ENCODE measurements around the gene FGF21.
"Not testable (repeated sequence)": the region's sequence is repeated elsewhere in the genome, so short reads cannot be mapped to it uniquely, and the experiment has no call there.

The FGF21 gene

GRCh38 chr19:48777139-48777538 is 21.8 kb downstream of the FGF21 start:
- no peak overlapping the region for H3K4me3 ChIP-seq (ENCODE audit: low read depth, low read length)
- H3K27ac ChIP-seq = no peak overlapping the region
- H2AFZ ChIP-seq = no peak overlapping the region
- H3K79me2 ChIP-seq = no peaks in the 10 kb centered on the region
- H3K4me1 ChIP-seq = peaks cover 14% of the 10 kb centered on the region
- no peak overlapping the region for H3K9ac ChIP-seq
- TF ChIP-seq CTCF (IDR thresholded peaks at IDR 0.05) = no peak
- no peak overlapping the region for H3K4me2 ChIP-seq (ENCODE audit: low read length)
- H3K9me3 ChIP-seq (ENCODE audit: control insufficient read depth, low read length) = no peaks in the 10 kb centered on the region
- no peaks in the 10 kb centered on the region for H3K27me3 ChIP-seq (ENCODE audit: control insufficient read depth, insufficient read depth, low read length)
- no peaks in the 10 kb centered on the region for H3K36me3 ChIP-seq (ENCODE audit: control insufficient read depth, insufficient read depth, low read length)

GRCh38 chr19:48777720-48778119 is 22.4 kb downstream of the FGF21 start:
- H3K4me2 ChIP-seq (ENCODE audit: low read length) = no peak overlapping the region
- H3K9ac ChIP-seq = no peak overlapping the region
- no peaks in the 10 kb centered on the region for H3K27me3 ChIP-seq (ENCODE audit: control insufficient read depth, insufficient read depth, low read length)
- H2AFZ ChIP-seq = no peak overlapping the region
- H3K79me2 ChIP-seq = no peaks in the 10 kb centered on the region
- H3K36me3 ChIP-seq (ENCODE audit: control insufficient read depth, insufficient read depth, low read length) = no peaks in the 10 kb centered on the region
- H3K4me1 ChIP-seq = peaks cover 14% of the 10 kb centered on the region
- TF ChIP-seq CTCF (IDR thresholded peaks at IDR 0.05) = no peak
- no peak overlapping the region for H3K4me3 ChIP-seq (ENCODE audit: low read depth, low read length)
- no peaks in the 10 kb centered on the region for H3K9me3 ChIP-seq (ENCODE audit: control insufficient read depth, low read length)
- no peak overlapping the region for H3K27ac ChIP-seq

- no peaks in the 10 kb centered on the region for H3K79me2 ChIP-seq
- H3K36me3 ChIP-seq (ENCODE audit: control insufficient read depth, insufficient read depth, low read length) = no peaks in the 10 kb centered on the region
- H3K27me3 ChIP-seq (ENCODE audit: control insufficient read depth, insufficient read depth, low read length) = no peaks in the 10 kb centered on the region
- peaks cover 14% of the 10 kb centered on the region for H3K4me1 ChIP-seq
- H2AFZ ChIP-seq = no peak overlapping the region
- H3K9ac ChIP-seq = no peak overlapping the region
- no peak overlapping the region for H3K4me3 ChIP-seq (ENCODE audit: low read depth, low read length)
- no peak overlapping the region for H3K27ac ChIP-seq
- H3K9me3 ChIP-seq (ENCODE audit: control insufficient read depth, low read length) = no peaks in the 10 kb centered on the region
- H3K4me2 ChIP-seq (ENCODE audit: low read length) = no peak overlapping the region
- TF ChIP-seq CTCF (IDR thresholded peaks at IDR 0.05) = no peak
Observed at GRCh38 chr19:48779636-48780035, 24.3 kb downstream of the FGF21 start.

GRCh38 chr19:48780631-48781391 is 25.5 kb downstream of the FGF21 start:
- Histone ChIP-seq H3K79me2 (no peaks in the 10 kb centered on the region), H3K9me3 (ENCODE audit: control insufficient read depth, low read length) (no peaks in the 10 kb centered on the region), H3K36me3 (ENCODE audit: control insufficient read depth, insufficient read depth, low read length) (no peaks in the 10 kb centered on the region), H3K4me2 (ENCODE audit: low read length) (peak overlapping the region; percentile 41), H3K27ac (peak overlapping the region; percentile 73), H3K9ac (no peak overlapping the region), H3K4me1 (peaks cover 14% of the 10 kb centered on the region), H3K4me3 (ENCODE audit: low read depth, low read length) (no peak overlapping the region), H3K27me3 (ENCODE audit: control insufficient read depth, insufficient read depth, low read length) (no peaks in the 10 kb centered on the region), H2AFZ (peak overlapping the region; percentile 69)
- no peak for TF ChIP-seq CTCF (IDR thresholded peaks at IDR 0.05)

- no peaks in the 10 kb centered on the region for H3K79me2 ChIP-seq
- TF ChIP-seq CTCF (IDR thresholded peaks at IDR 0.05) = peak; percentile 26
- H3K27me3 ChIP-seq (ENCODE audit: control insufficient read depth, insufficient read depth, low read length) = no peaks in the 10 kb centered on the region
- H3K4me3 ChIP-seq (ENCODE audit: low read depth, low read length) = no peak overlapping the region
- no peaks in the 10 kb centered on the region for H3K9me3 ChIP-seq (ENCODE audit: control insufficient read depth, low read length)
- H3K4me2 ChIP-seq (ENCODE audit: low read length) = no peak overlapping the region
- H3K4me1 ChIP-seq = peaks cover 14% of the 10 kb centered on the region
- no peaks in the 10 kb centered on the region for H3K36me3 ChIP-seq (ENCODE audit: control insufficient read depth, insufficient read depth, low read length)
- peak overlapping the region; percentile 2 for H2AFZ ChIP-seq
- H3K27ac ChIP-seq = no peak overlapping the region
- H3K9ac ChIP-seq = no peak overlapping the region
Observed at GRCh38 chr19:48784527-48784926, 29.2 kb downstream of the FGF21 start.

GRCh38 chr19:48786422-48786821 is 31.1 kb downstream of the FGF21 start:
- not testable (repeated sequence) for H2AFZ ChIP-seq; H3K36me3 ChIP-seq (ENCODE audit: control insufficient read depth, insufficient read depth, low read length); H3K4me3 ChIP-seq (ENCODE audit: low read depth, low read length); H3K4me2 ChIP-seq (ENCODE audit: low read length); H3K27me3 ChIP-seq (ENCODE audit: control insufficient read depth, insufficient read depth, low read length); H3K27ac ChIP-seq; H3K79me2 ChIP-seq; H3K9ac ChIP-seq; H3K9me3 ChIP-seq (ENCODE audit: control insufficient read depth, low read length); H3K4me1 ChIP-seq

GRCh38 chr19:48787331-48787730 is 32.0 kb downstream of the FGF21 start:
- not testable (repeated sequence) for H2AFZ ChIP-seq; H3K36me3 ChIP-seq (ENCODE audit: control insufficient read depth, insufficient read depth, low read length); H3K4me2 ChIP-seq (ENCODE audit: low read length); H3K27me3 ChIP-seq (ENCODE audit: control insufficient read depth, insufficient read depth, low read length); H3K4me1 ChIP-seq; H3K9ac ChIP-seq; H3K9me3 ChIP-seq (ENCODE audit: control insufficient read depth, low read length); H3K27ac ChIP-seq; H3K4me3 ChIP-seq (ENCODE audit: low read depth, low read length); H3K79me2 ChIP-seq
